ENCODE measurements around the gene LYZL6.

The LYZL6 gene

GRCh38 chr17:35917519-35918213 lies 25.8 kb downstream of the LYZL6 start:
- H3K27ac Mint-ChIP-seq = no peak overlapping the region
- H3K27me3 Mint-ChIP-seq (ENCODE audit: low read depth, poor library complexity) = peaks cover 4% of the 10 kb centered on the region

GRCh38 chr17:35915153-35915964 lies 28.2 kb downstream of the LYZL6 start:
- H3K36me3 Mint-ChIP-seq (ENCODE audit: low read depth) = peaks cover 7% of the 10 kb centered on the region

More at GRCh38 chr17:35917519-35918213, 25.8 kb downstream of the LYZL6 start:
- Mint-ChIP-seq H3K9me3 (peaks cover 39% of the 10 kb centered on the region), H3K4me1 (no peaks in the 10 kb centered on the region), H3K4me3 (no peak overlapping the region), H3K36me3 (ENCODE audit: low read depth) (peaks cover 7% of the 10 kb centered on the region)
- TF ChIP-seq CTCF (IDR thresholded peaks at IDR 0.05) = no peak
- DNase-seq = no peak

DNA sequence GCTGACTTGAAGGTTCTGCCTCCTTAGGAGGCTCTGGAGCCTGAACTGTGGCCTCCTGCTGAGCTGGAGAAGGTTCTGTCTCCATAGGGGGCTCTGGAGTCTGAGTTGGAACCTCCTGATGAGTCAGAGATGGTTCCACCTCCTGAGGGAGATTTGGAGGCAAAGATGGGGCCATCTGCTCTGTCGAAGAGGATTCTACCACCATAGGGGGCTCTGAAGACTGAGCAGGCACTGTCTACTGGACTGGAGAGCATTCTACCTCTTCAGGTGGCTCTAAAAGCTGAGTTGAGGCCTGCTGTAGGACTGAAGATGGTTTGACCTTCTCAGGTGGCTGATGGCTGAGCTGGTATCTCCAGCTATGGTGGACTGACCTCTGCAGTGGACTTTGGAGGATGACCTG lies 29.2 kb downstream of the LYZL6 start:
- TF ChIP-seq CTCF (IDR thresholded peaks at IDR 0.05) = no peak
- Mint-ChIP-seq H3K27ac (no peak overlapping the region), H3K36me3 (ENCODE audit: low read depth) (peaks cover 7% of the 10 kb centered on the region), H3K27me3 (ENCODE audit: low read depth, poor library complexity) (peaks cover 14% of the 10 kb centered on the region), H3K4me3 (no peak overlapping the region), H3K9me3 (peaks cover 35% of the 10 kb centered on the region), H3K4me1 (no peaks in the 10 kb centered on the region)
- no peak for DNase-seq

More at GRCh38 chr17:35915153-35915964, 28.2 kb downstream of the LYZL6 start:
- peaks cover 5% of the 10 kb centered on the region for H3K27me3 Mint-ChIP-seq (ENCODE audit: low read depth, poor library complexity)
- H3K27ac Mint-ChIP-seq = no peak overlapping the region
- no peak for DNase-seq
- peaks cover 39% of the 10 kb centered on the region for H3K9me3 Mint-ChIP-seq
- H3K4me3 Mint-ChIP-seq = no peak overlapping the region
- no peaks in the 10 kb centered on the region for H3K4me1 Mint-ChIP-seq
- no peak for TF ChIP-seq CTCF (IDR thresholded peaks at IDR 0.05)

- no peak overlapping the region for H3K4me3 Mint-ChIP-seq
- peaks cover 7% of the 10 kb centered on the region for H3K36me3 Mint-ChIP-seq (ENCODE audit: low read depth)
- no peak overlapping the region for H3K27ac Mint-ChIP-seq
These were observed 29.9 kb downstream of the LYZL6 start for GRCh38 chr17:35913609-35914008.

DNA sequence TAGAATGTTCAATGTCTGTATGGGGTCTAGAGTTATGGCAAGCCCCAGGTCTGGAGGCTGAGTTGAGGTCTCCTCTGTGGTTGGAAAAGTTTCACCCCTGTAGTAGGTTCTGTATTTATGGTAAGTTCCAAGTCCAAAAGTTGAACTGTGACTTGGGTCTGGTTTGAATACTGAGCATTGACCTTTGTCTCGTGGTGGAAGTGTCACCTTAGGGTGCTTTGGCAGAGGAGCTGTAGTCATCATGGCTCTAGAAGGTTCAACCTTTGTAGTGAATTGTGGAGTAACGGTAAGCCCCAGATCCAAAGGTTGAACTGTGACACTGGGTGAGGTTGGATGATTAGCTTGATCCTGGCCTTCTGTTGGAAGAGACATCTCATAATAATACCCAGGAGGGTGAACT lies 30.6 kb downstream of the LYZL6 start:
- no peak overlapping the region for H3K27ac Mint-ChIP-seq
- no peak for TF ChIP-seq CTCF (IDR thresholded peaks at IDR 0.05)
- H3K36me3 Mint-ChIP-seq (ENCODE audit: low read depth) = no peaks in the 10 kb centered on the region
- no peak overlapping the region for H3K4me3 Mint-ChIP-seq
- DNase-seq = no peak
- H3K27me3 Mint-ChIP-seq (ENCODE audit: low read depth, poor library complexity) = peaks cover 23% of the 10 kb centered on the region
- H3K9me3 Mint-ChIP-seq = peaks cover 36% of the 10 kb centered on the region
- H3K4me1 Mint-ChIP-seq = no peaks in the 10 kb centered on the region

More at GRCh38 chr17:35913609-35914008, 29.9 kb downstream of the LYZL6 start:
- Mint-ChIP-seq H3K4me1 (no peaks in the 10 kb centered on the region), H3K27me3 (ENCODE audit: low read depth, poor library complexity) (peaks cover 19% of the 10 kb centered on the region), H3K9me3 (peaks cover 42% of the 10 kb centered on the region)
- no peak for TF ChIP-seq CTCF (IDR thresholded peaks at IDR 0.05)
- no peak for DNase-seq
